ENCODE measurements around the gene UGT1A8. TPM values are rescaled to one million over a fixed set of nuclear protein-coding genes. Genes with fewer than 3 reads are reported as not detected.

The UGT1A8 gene
- total and polyA plus RNA-seq, 12 donors = 0.11 TPM; not detected in 11

GRCh38 chr2:233761040-233761769 is 143.8 kb downstream of the UGT1A8 start:
- 73 to 75% methylated on average over 4 of the region's 4 CpGs for WGBS, 2 donors
- Histone ChIP-seq H3K27ac (no peak overlapping the region), H3K4me3 (no peak overlapping the region), H3K9me3 (no peaks in the 10 kb centered on the region), H3K36me3 (no peaks in the 10 kb centered on the region), H3K4me1 (no peaks in the 10 kb centered on the region), H3K27me3 (peaks cover 0 to 28% (median 3%) of the 10 kb centered on the region in 7 donors)
- DNase-seq (no peak), ATAC-seq (no peak)
- intact Hi-C loops (cut with DNase I) = no loop called here
- no peak for TF ChIP-seq CTCF (IDR thresholded peaks at IDR 0.05)

- intact Hi-C loops (cut with DNase I) = no loop called here
These were observed 146.8 kb downstream of the UGT1A8 start for GRCh38 chr2:233764264-233764663.

GRCh38 chr2:233764761-233765160 is 147.3 kb downstream of the UGT1A8 start:
- Histone ChIP-seq H3K9me3 (no peaks in the 10 kb centered on the region), H3K27ac (no peak overlapping the region), H3K36me3 (no peaks in the 10 kb centered on the region), H3K27me3 (peaks cover 0 to 37% (median 12%) of the 10 kb centered on the region in 7 donors), H3K4me3 (no peak overlapping the region), H3K4me1 (no peaks in the 10 kb centered on the region)
- ATAC-seq = no peak
- TF ChIP-seq CTCF (IDR thresholded peaks at IDR 0.05) = no peak
- 54 to 58% methylated on average over 3 of the region's 3 CpGs for WGBS, 2 donors
- intact Hi-C loops (cut with DNase I) = no loop called here
- DNase-seq = no peak

More at GRCh38 chr2:233764264-233764663, 146.8 kb downstream of the UGT1A8 start:
- Histone ChIP-seq H3K27ac (no peak overlapping the region), H3K4me3 (no peak overlapping the region), H3K9me3 (no peaks in the 10 kb centered on the region), H3K27me3 (peaks cover 0 to 37% (median 12%) of the 10 kb centered on the region in 7 donors), H3K36me3 (no peaks in the 10 kb centered on the region), H3K4me1 (no peaks in the 10 kb centered on the region)
- DNase-seq (no peak), ATAC-seq (no peak)
- WGBS, 2 donors = 61 to 66% methylated on average over 7 of the region's 7 CpGs
- no peak for TF ChIP-seq CTCF (IDR thresholded peaks at IDR 0.05)

GRCh38 chr2:233766416-233766815 is 149.0 kb downstream of the UGT1A8 start:
- Histone ChIP-seq H3K36me3 (no peaks in the 10 kb centered on the region), H3K27ac (no peak overlapping the region), H3K9me3 (no peaks in the 10 kb centered on the region), H3K27me3 (peaks cover 0 to 37% (median 12%) of the 10 kb centered on the region in 7 donors), H3K4me1 (no peaks in the 10 kb centered on the region), H3K4me3 (no peak overlapping the region)
- intact Hi-C loops (cut with DNase I) = no loop called here
- DNase-seq = no peak
- ATAC-seq = no peak
- 70 to 72% methylated on average over 4 of the region's 4 CpGs for WGBS, 2 donors
- TF ChIP-seq CTCF (IDR thresholded peaks at IDR 0.05) = no peak

Measured in heart right ventricle (tissue), 16 donors.